Heart right ventricle (tissue), 16 donors: Measurements from ENCODE around the gene NR2C1. TPM values are rescaled to one million over a fixed set of nuclear protein-coding genes. Genes with fewer than 3 reads are reported as not detected.
A peak's percentile ranks its signal among the peaks of the same experiment; 100 is the strongest.

Source experiments
- ATAC-seq, 8 donors: fragments of 200-7000 bp; cut with Tn5 transposase; one replicate each; pipeline ENCODE4 v1.9.1; 2020; ENCODE audit warnings: mild to moderate bottlenecking in 8 of 8, moderate library complexity in 8 of 8, moderate number of reproducible peaks in 1 of 8
- DNase-seq, 2 donors: peaks; one replicate each; pipeline ENCODE4 v3.0.0-alpha.2; 2020
- H3K27ac ChIP-seq, 10 donors: fragments of 200-600 bp; sonication (generic) in 2 of 10; one replicate each; pipeline versions ENCODE4 v1.5.0 to v1.8.0; 2020 to 2022; ENCODE audit warnings: mild to moderate bottlenecking in 3 of 10
- H3K27me3 ChIP-seq, 7 donors: fragments of 200-600 bp; one replicate each; pipeline ENCODE4 v1.8.0; 2021 to 2022; ENCODE audit warnings: mild to moderate bottlenecking in 2 of 7
- H3K36me3 ChIP-seq, 9 donors: fragments of 200-600 bp; sonication (generic) in 1 of 9; one replicate each; pipeline versions ENCODE4 v1.5.0 to v1.8.0; 2020 to 2022; ENCODE audit warnings: mild to moderate bottlenecking in 2 of 9
- H3K4me1 ChIP-seq, 9 donors: fragments of 200-600 bp; sonication (generic) in 1 of 9; one replicate each; pipeline versions ENCODE4 v1.5.0 to v1.8.0; 2020 to 2022; ENCODE audit warnings: mild to moderate bottlenecking in 4 of 9
- H3K4me3 ChIP-seq, 10 donors: fragments of 200-600 bp; sonication (generic) in 2 of 10; one replicate each; pipeline versions ENCODE4 v1.5.0 to v1.8.0; 2020 to 2022; ENCODE audit warnings: mild to moderate bottlenecking in 7 of 10, moderate library complexity in 2 of 10
- H3K9me3 ChIP-seq, 11 donors: fragments of 200-600 bp in 10 of 11; sonication (generic) in 2 of 11; one replicate each; pipeline versions ENCODE4 v1.5.0 to v1.8.0; 2013 to 2022; ENCODE audit warnings: mild to moderate bottlenecking in 2 of 11, control low read depth in 1 of 11, moderate library complexity in 1 of 11
- WGBS, 2 donors: extraction: QIAGEN DNeasy Blood & Tissue Kit; methylation state at CpG; one replicate each; pipeline ENCODE4 v1.1.7; 2013; ENCODE audit warnings: inconsistent platforms in 1 of 2; 5-methylcytosine and 5-hydroxymethylcytosine counted together
- intact Hi-C, 10 donors: fragments of 100-400 bp; cut with DNase I; formaldehyde crosslinking; loops; one replicate each; pipeline versions ENCODE4 v1.11.1 to v1.14.2; 2022
- polyA plus RNA-seq, 2 donors: library from polyadenylated mRNA; stranded (reverse); fragments of 200-250 nt; gene quantifications; one replicate each; pipeline ENCODE4 v1.2.3, GENCODE V29; 2013
- total RNA-seq, 10 donors: library from RNA; stranded (reverse); fragmentation: NEBNext Ultra II Directional in 3 of 10; extraction: Animal tissue kit (Norgen Biotek cat#: 25700) in 3 of 10; gene quantifications; one replicate each; pipeline versions ENCODE4 v1.2.1 to v1.2.4, GENCODE V29; 2021 to 2023
- TF ChIP-seq, protein P1 (sequence below), 9 donors: fragments of 200-600 bp; sonication (generic) in 2 of 9; IDR thresholded peaks; one replicate each; pipeline versions ENCODE4 v1.5.0 to v1.8.0; 2021 to 2022; ENCODE audit warnings: antibody characterized with exemption in 9 of 9, mild to moderate bottlenecking in 5 of 9, moderate library complexity in 1 of 9
- donor health status: Arrhythmogenic right ventricular cardiomyopathy.
- donor health status: ischemic (EF 13 %, LVEDD 7.1; RV severe dilation, severe dysfunction).
- donor health status: healthy with polysubstance abuse.
- donor health status: DM: no; HTN: yes; CAD: no.
- donor health status: DM: no; HTN: no; CAD: no.
- donor health status: ischemic (EF 25% LVEDD 6.9; RV normal size, moderate dysfunction).
- donor health status: ischemic (EF 25% LVEDD 5.7; RV mildly dilated, moderate dysfunction).
- donor health status: healthy.
- donor health status: DM: yes; HTN: yes; CAD: no.
- donor health status: Ischemic cardiomyopathy.
- donor health status: ischemic (EF 35%, LVEDD 5.7; RV mildly dilated, moderate dysfunction).
- donor health status: nonischemic (EF 11% LVEDD 7.7; RV severe dilation, severe dysfunction).
- donor health status: DM: yes; HTN: yes; CAD: no.
- donor health status: PGD.
- donor health status: ischemic (EF 29% LVEDD 5.4; RV normal size, mild dysfunction).
- donor health status: nonischemic (EF 23%, LVEDD 6.1; RV moderate dilation, normal function).

The NR2C1 gene
- total and polyA plus RNA-seq, 12 donors, result 11.3 to 189 (median 38.3) TPM

GRCh38 chr12:95002754-95003153, 70.7 kb downstream of the NR2C1 start:
- ATAC-seq, result no peak
- WGBS, 2 donors, result 25 to 26% methylated on average over 3 of the region's 3 CpGs
- no peaks in the 10 kb centered on the region for H3K27me3 ChIP-seq

DNA sequence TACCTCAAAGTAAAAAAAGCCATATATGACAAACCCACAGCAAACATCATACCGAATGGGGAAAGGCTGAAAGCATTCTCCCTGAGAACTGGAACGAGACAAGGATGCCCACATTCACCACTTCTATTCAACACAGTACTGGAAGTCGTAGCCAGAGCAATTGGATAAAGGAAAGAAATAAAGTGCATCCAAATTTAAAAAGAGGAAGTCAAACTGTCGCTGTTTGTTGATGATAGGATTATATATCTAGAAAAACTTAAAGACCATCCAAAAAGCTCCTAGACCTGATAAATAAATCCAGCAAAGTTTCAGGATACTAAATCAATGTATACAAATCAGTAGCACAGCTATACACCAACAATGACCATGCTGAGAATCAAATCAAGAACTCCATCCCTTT, 75.1 kb downstream of the NR2C1 start:
- Histone ChIP-seq H3K9me3 (no peaks in the 10 kb centered on the region), H3K36me3 (peaks cover 0 to 62% (median 18%) of the 10 kb centered on the region in 9 donors), H3K4me1 (peaks cover 0 to 52% (median 37%) of the 10 kb centered on the region in 9 donors), H3K27me3 (no peaks in the 10 kb centered on the region), H3K4me3 (no peak overlapping the region), H3K27ac (no peak overlapping the region)
- 41 to 54% methylated on average over 4 of the region's 4 CpGs for WGBS, 2 donors
- no peak for ATAC-seq
- TF ChIP-seq, protein P1, sequence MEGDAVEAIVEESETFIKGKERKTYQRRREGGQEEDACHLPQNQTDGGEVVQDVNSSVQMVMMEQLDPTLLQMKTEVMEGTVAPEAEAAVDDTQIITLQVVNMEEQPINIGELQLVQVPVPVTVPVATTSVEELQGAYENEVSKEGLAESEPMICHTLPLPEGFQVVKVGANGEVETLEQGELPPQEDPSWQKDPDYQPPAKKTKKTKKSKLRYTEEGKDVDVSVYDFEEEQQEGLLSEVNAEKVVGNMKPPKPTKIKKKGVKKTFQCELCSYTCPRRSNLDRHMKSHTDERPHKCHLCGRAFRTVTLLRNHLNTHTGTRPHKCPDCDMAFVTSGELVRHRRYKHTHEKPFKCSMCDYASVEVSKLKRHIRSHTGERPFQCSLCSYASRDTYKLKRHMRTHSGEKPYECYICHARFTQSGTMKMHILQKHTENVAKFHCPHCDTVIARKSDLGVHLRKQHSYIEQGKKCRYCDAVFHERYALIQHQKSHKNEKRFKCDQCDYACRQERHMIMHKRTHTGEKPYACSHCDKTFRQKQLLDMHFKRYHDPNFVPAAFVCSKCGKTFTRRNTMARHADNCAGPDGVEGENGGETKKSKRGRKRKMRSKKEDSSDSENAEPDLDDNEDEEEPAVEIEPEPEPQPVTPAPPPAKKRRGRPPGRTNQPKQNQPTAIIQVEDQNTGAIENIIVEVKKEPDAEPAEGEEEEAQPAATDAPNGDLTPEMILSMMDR (IDR thresholded peaks at IDR 0.05), result no peak
- no peak for DNase-seq
- intact Hi-C loops, result no loop called here

More at GRCh38 chr12:95002754-95003153, 70.7 kb downstream of the NR2C1 start:
- TF ChIP-seq, protein P1 (IDR thresholded peaks at IDR 0.05), result no peak
- peaks cover 0 to 56% (median 43%) of the 10 kb centered on the region in 9 donors for H3K4me1 ChIP-seq
- peak overlapping the region; percentile 82 to 96 (median 90) for H3K27ac ChIP-seq
- peak overlapping the region; percentile 51 to 93 (median 84) for H3K4me3 ChIP-seq
- peaks cover 0 to 18% (median 4%) of the 10 kb centered on the region in 11 donors for H3K9me3 ChIP-seq
- peaks cover 0 to 27% (median 15%) of the 10 kb centered on the region in 9 donors for H3K36me3 ChIP-seq
- no peak for DNase-seq
- intact Hi-C loops, result no loop called here

GRCh38 chr12:94997726-94998125, 75.7 kb downstream of the NR2C1 start:
- DNase-seq (no peak), ATAC-seq (no peak)
- no peak overlapping the region for H3K4me3 ChIP-seq
- peaks cover 0 to 48% (median 35%) of the 10 kb centered on the region in 9 donors for H3K4me1 ChIP-seq
- TF ChIP-seq, protein P1 (IDR thresholded peaks at IDR 0.05), result no peak
- H3K27ac ChIP-seq, result no peak overlapping the region
- no peaks in the 10 kb centered on the region for H3K27me3 ChIP-seq
- intact Hi-C loops, result no loop called here
- H3K9me3 ChIP-seq, result no peaks in the 10 kb centered on the region
- H3K36me3 ChIP-seq, result peaks cover 0 to 68% (median 23%) of the 10 kb centered on the region in 9 donors

DNA sequence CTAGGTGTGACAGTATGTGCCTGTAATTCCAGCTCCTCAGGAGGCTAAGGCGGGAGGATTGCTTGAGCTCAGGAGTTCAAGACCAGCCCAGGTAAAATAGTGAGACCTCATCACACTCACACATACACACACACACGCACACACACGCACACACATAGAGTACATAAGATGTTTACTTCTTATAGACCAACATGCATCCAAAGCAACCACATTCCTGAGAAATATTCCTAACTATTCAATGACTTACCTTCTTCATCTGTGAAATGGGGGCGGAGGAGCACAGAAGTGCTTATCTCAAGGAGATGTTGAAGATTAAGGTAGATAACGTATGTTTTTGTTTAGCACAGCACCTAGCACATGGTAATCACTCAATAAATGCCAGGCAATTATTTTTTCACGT, 76.4 kb downstream of the NR2C1 start:
- DNase-seq, result no peak
- TF ChIP-seq, protein P1 (IDR thresholded peaks at IDR 0.05), result no peak
- peaks cover 0 to 42% (median 28%) of the 10 kb centered on the region in 9 donors for H3K4me1 ChIP-seq
- peaks cover 0 to 72% (median 23%) of the 10 kb centered on the region in 9 donors for H3K36me3 ChIP-seq
- H3K27me3 ChIP-seq, result no peaks in the 10 kb centered on the region
- H3K27ac ChIP-seq, result no peak overlapping the region
- H3K9me3 ChIP-seq, result no peaks in the 10 kb centered on the region
- WGBS, 2 donors, result 92 to 93% methylated on average over 6 of the region's 6 CpGs
- ATAC-seq, result no peak
- intact Hi-C loops, result no loop called here
- H3K4me3 ChIP-seq, result no peak overlapping the region
